ENCODE data around the gene GPATCH3. TPM values are rescaled to one million over a fixed set of nuclear protein-coding genes. Genes with fewer than 3 reads are reported as not detected.
"Not testable (repeated sequence)": the region's sequence is repeated elsewhere in the genome, so short reads cannot be mapped to it uniquely, and the experiment has no call there.

The GPATCH3 gene
- 12.0 and 12.9 TPM in 2 replicates for total RNA-seq (2014; rRNA removed; shearing (Covaris generic))

DNA sequence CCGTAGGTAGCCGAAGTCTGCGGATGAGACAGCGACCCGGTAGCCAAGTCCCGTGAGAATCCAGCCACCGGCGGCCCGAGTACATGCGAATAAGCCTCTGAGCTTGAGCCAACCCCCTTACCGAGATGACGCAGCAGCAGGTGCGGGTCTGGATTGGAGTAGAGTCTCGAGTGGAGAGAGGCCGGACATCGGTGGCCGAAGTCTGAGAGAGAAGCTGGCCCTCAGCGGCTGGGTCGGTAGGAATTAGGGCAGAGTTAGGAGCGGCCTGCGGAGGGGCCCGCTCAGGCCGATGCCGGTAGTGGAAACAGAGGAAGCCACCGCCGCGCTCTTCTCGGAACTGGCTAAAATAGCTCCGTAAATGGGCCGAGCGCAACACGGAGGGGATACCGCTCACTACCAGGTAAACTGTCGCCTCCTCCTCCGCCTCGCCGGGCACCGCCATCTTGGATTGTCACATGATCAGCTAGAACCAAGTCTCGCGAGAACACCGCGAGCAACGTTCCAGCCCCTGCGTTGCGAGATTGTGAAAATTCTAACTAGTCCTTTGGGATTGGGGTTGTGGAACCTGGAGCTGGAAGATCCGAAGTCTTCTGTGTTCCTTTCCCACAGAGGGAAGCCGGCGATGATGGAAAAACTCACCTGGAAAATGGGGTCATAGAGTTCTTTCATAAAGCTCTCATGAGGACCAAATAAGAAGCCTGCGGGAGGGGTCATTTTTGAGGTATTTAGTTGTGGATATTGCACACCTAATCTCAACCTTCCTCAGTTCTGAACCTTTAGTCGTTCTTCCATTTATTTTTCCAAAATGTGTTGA is at the start of gene GPATCH3:
GPATCH3 (minus strand) TSS at position 467 of the 814 bp plus-strand sequence; CDS start at position 442, 25 bp downstream.
- Histone ChIP-seq H3K36me3 (0 out of 2 replicates have a peak, but pooled peaks cover 7% of the 10 kb centered on the region), H3K9me3 (replicated peaks) (no peaks in the 10 kb centered on the region), H3K4me3 (peak within 1 kb of the TSS; percentile 95), H3K4me1 (peaks cover 11% of the 10 kb centered on the region), H3K27me3 (no peaks in the 10 kb centered on the region), H3K27ac (peak within 1 kb of the TSS; percentile 72)
- peak; percentile 95 to 98 for DNase-seq

DNA sequence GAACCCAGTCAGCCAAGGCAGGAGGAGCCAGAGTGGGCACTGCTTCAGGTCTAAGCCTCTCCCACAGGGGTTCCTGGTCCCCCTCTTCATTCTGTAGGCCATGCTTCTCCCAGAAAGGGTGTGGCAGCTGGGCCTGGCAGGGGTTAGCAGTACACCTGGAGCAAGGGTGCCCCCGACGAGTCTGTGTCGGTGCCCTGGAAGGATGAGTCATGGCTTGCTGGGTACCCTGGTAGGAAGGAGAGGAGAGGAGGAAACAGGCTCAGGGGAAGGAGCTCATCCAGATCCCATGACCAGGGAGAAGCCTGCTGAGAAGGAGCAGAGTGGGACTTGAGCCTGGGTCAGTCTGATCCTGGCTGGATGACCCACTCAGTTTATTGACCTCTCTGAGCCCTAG is 49.7 kb upstream of the GPATCH3 start:
- H3K27ac ChIP-seq: no peak overlapping the region
- no peaks in the 10 kb centered on the region for H3K9me3 ChIP-seq (replicated peaks)
- H3K36me3 ChIP-seq: peaks cover 18% of the 10 kb centered on the region
- no peak overlapping the region for H3K4me3 ChIP-seq
- no peaks in the 10 kb centered on the region for H3K27me3 ChIP-seq
- DNase-seq: no peak
- no peaks in the 10 kb centered on the region for H3K4me1 ChIP-seq

DNA sequence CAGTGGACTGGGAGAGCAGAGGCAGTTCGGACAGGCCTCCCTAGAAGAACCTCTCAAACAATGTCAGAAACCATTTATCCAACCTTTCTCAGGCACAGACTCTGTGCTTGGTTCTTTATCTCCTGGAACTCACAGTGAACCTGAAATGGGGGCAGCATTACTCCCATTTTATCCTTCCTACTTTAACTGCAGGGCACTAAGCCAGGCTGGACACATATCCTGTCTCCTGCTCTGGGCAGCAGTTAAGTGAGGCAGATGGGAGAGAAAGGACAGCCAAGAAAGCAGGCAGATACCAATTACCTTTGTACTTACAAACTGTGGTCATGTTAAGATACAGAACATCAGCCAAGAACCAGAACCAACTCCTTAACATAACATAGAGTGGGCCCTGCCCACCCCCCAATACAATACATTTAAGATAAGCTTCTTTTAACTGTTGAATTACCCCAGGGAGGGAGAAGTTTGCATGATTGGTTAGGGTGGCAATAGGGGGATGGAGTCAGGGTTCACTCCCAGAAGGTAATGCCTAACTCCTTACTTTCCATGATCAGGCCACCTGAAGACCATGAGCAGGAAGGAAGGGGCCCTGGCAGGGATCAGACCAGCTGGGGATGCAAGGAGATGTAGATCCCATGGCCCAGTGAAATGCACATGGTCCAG is 49.1 kb upstream of the GPATCH3 start:
- Histone ChIP-seq H3K27ac (no peak overlapping the region), H3K4me3 (no peak overlapping the region), H3K9me3 (replicated peaks) (no peaks in the 10 kb centered on the region), H3K4me1 (no peaks in the 10 kb centered on the region), H3K36me3 (peaks cover 24% of the 10 kb centered on the region), H3K27me3 (no peaks in the 10 kb centered on the region)
- no peak for DNase-seq

DNA sequence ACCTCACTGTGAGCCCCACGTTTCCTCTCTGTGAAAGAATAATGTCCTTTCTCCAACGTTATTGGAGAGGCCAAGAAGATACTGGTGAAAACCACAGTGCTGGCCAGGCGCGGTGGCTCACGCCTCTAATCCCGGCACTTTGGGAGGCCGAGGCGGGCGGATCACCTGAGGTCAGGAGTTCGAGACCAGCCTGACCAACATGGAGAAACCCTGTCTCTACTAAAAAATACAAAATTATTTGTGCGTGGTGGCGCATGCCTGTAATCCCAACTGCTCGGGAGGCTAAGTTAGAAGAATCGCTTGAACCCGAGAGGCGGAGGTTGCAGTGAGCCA is 48.4 kb upstream of the GPATCH3 start:
- peaks cover 31% of the 10 kb centered on the region for H3K36me3 ChIP-seq
- DNase-seq; H3K27ac ChIP-seq; H3K4me1 ChIP-seq; H3K4me3 ChIP-seq; H3K27me3 ChIP-seq; H3K9me3 ChIP-seq (replicated peaks): not testable (repeated sequence)

DNA sequence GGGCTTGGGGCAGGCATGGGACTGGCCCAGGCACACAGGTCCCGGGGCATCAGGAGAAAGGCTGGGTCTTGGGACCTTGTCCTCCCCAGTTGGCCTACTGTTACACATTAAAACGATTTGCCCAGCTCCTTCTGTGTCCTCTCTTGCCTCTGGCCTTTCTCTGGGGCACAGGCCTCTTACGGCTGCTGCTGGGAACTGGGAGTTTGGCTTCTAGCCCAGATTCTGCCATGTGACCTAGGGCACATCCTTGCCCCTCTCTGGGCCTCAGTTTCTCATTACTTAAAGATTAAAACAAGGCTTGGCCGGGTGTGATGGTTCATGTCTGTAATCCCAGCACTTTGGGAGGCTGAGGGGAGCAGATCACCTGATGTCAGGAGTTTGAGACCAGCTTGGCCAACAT is 46.0 kb upstream of the GPATCH3 start:
- Histone ChIP-seq H3K4me1 (no peaks in the 10 kb centered on the region), H3K36me3 (peaks cover 55% of the 10 kb centered on the region), H3K27ac (no peak overlapping the region), H3K4me3 (no peak overlapping the region), H3K9me3 (replicated peaks) (no peaks in the 10 kb centered on the region), H3K27me3 (no peaks in the 10 kb centered on the region)
- DNase-seq: no peak

DNA sequence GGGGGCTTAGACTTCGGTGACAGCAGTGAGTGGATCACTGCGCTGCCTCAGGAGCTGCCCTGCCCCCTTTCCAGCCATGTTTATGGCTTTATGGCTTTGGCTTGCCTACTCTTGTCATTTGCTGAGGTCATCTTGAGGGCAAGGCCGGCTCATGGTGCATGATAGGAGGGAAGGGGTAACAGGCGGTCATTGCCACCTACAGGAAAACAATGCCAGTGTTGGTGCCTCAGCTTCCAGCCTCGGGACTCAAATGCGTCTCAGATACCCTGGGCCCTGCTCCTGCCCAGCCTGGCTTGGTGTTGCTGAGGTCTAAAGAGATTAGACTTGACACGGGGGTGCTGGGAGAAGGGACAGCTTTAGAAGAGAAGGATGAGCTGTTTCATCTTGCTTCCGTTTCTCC is 45.5 kb upstream of the GPATCH3 start:
- peaks cover 57% of the 10 kb centered on the region for H3K36me3 ChIP-seq

DNA sequence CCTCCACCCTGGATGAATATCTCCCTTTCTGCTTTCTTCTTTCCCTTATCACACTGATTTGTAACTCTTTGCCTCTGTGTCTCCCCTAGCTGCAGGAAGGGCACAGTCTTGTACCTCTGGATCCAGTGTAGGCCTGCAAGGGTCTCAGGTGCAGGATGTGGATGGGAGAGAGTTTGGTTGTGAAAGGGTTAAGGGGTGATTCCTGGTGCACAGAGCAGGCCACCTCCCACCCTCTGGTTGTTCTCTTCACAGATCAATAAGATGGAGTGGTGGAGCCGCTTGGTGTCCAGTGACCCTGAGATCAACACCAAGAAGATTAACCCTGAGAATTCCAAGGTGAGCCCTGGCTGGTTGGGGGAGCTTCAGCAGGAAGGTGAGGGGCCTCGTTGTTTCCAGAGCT is 44.9 kb upstream of the GPATCH3 start:
- Histone ChIP-seq H3K9me3 (replicated peaks) (no peaks in the 10 kb centered on the region), H3K4me3 (no peak overlapping the region), H3K36me3 (peaks cover 60% of the 10 kb centered on the region), H3K27me3 (no peaks in the 10 kb centered on the region), H3K27ac (no peak overlapping the region), H3K4me1 (no peaks in the 10 kb centered on the region)
- DNase-seq: no peak

More for the DNA sequence above, 45.5 kb upstream of the GPATCH3 start:
- no peak overlapping the region for H3K4me3 ChIP-seq
- no peaks in the 10 kb centered on the region for H3K4me1 ChIP-seq
- H3K27ac ChIP-seq: no peak overlapping the region
- DNase-seq: no peak
- no peaks in the 10 kb centered on the region for H3K9me3 ChIP-seq (replicated peaks)
- no peaks in the 10 kb centered on the region for H3K27me3 ChIP-seq

GRCh38 chr1:26942656-26943055 is 42.4 kb upstream of the GPATCH3 start:
- Histone ChIP-seq H3K4me3 (no peak overlapping the region), H3K4me1 (no peaks in the 10 kb centered on the region), H3K27ac (no peak overlapping the region), H3K36me3 (peaks cover 73% of the 10 kb centered on the region), H3K9me3 (replicated peaks) (no peaks in the 10 kb centered on the region), H3K27me3 (no peaks in the 10 kb centered on the region)
- DNase-seq: no peak

GRCh38 chr1:26941311-26941710 is 41.0 kb upstream of the GPATCH3 start:
- no peak overlapping the region for H3K4me3 ChIP-seq
- H3K27me3 ChIP-seq: no peaks in the 10 kb centered on the region
- no peaks in the 10 kb centered on the region for H3K9me3 ChIP-seq (replicated peaks)
- no peak overlapping the region for H3K27ac ChIP-seq
- DNase-seq: no peak
- peaks cover 78% of the 10 kb centered on the region for H3K36me3 ChIP-seq
- no peaks in the 10 kb centered on the region for H3K4me1 ChIP-seq

DNA sequence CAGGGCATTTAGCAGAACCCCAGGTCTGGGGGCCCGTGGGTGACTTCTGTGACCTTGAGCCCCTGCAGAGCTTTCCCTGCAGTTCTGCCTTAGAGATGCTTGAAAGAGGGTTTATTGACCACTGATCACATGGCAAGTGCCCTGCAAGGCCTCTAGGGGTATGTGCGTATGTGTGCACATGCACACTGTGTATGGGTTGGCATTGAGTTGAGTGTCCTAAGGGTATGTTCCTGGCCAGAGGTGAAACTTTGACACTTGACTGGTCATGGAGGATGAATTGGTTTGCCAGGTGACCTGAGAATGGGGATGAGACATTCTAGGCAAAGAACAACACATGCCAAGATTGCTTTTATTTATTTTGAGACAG is 38.4 kb upstream of the GPATCH3 start:
- no peak for DNase-seq
- Histone ChIP-seq H3K27me3 (no peaks in the 10 kb centered on the region), H3K9me3 (replicated peaks) (no peaks in the 10 kb centered on the region), H3K4me3 (no peak overlapping the region), H3K36me3 (peaks cover 74% of the 10 kb centered on the region), H3K27ac (no peak overlapping the region), H3K4me1 (no peaks in the 10 kb centered on the region)

DNA sequence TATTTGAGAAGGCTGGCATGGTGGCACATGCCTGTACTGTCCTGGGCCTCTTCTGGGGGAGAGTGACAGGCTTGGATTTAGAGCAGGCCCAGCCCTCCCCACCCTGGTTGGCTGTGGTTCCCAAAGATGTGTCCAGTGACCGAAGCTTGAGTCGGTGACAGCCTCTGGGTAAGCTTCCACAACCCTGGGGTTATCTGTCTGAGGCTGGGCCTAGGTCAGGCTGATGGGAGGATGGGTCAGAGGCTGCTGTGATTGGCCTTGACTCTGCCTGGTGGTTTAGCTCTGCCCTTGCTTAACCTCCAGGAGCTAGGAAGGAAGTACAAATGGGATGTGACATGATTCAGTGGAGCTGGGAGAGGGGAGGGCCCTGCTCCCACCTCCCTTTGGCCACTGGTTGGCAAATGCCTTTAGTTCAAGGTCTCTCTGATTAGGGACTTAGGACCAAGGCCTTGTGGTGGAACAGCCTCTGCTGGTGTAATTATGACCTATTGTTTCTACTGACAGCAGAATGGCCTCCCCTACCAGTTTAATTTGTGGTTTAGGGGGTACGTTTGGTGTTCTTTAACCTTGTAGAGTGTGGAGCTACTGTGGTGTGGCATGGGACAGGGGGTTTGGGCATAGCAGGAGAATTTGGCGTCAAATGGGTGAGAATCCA is 37.9 kb upstream of the GPATCH3 start:
- no peak overlapping the region for H3K4me3 ChIP-seq
- DNase-seq: no peak
- no peaks in the 10 kb centered on the region for H3K27me3 ChIP-seq
- H3K36me3 ChIP-seq: peaks cover 74% of the 10 kb centered on the region
- no peaks in the 10 kb centered on the region for H3K9me3 ChIP-seq (replicated peaks)
- no peak overlapping the region for H3K27ac ChIP-seq
- no peaks in the 10 kb centered on the region for H3K4me1 ChIP-seq

DNA sequence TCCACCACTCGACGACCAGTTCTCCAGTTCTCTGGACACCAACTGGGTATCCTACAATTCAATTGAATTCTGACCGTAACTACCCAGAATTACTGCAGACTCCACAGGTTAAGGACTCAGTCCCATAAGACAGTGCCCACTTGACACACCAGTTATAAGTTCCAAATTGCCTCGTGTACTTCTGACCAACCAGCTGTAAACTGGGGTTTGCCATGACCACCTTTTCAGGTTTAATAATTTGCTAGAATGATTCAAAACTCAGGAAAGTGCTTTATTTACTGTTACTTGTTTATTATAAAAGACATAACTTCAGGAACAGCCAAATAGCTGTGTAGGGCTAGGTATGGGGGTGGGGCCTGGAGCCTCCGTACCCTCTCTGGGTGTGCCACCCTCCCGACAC is 36.6 kb upstream of the GPATCH3 start:
- no peak overlapping the region for H3K4me3 ChIP-seq
- H3K4me1 ChIP-seq: no peaks in the 10 kb centered on the region
- peaks cover 66% of the 10 kb centered on the region for H3K36me3 ChIP-seq
- DNase-seq: no peak
- no peaks in the 10 kb centered on the region for H3K9me3 ChIP-seq (replicated peaks)
- H3K27me3 ChIP-seq: no peaks in the 10 kb centered on the region
- no peak overlapping the region for H3K27ac ChIP-seq

- Histone ChIP-seq H3K27ac (no peak overlapping the region), H3K27me3 (no peaks in the 10 kb centered on the region), H3K4me1 (no peaks in the 10 kb centered on the region), H3K36me3 (peaks cover 70% of the 10 kb centered on the region), H3K9me3 (replicated peaks) (no peaks in the 10 kb centered on the region), H3K4me3 (no peak overlapping the region)
- no peak for DNase-seq
Measured at GRCh38 chr1:26932531-26932930, 32.3 kb upstream of the GPATCH3 start.

DNA sequence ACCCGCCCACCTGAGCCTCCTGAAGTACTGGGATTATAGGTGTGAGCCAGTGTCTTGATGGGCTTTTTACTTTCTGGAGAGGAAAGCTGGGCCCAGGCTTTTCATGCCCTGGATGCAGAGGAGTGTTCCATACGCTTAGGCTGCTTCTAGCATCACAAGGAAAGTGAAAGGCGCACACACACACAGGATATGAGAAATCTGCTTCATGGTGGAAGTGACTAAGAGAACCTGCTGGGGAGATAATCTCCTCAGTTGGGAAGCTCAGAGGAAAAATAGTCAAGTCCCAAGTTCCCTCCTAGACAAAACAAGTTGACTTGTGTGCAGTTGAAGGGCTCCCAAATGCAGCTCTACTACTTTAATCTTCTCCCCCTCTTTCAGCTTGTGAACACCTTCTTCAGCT is 23.4 kb upstream of the GPATCH3 start:
- Histone ChIP-seq H3K4me1 (peaks cover 8% of the 10 kb centered on the region), H3K27me3 (no peaks in the 10 kb centered on the region), H3K4me3 (no peak overlapping the region), H3K27ac (no peak overlapping the region), H3K36me3 (peaks cover 45% of the 10 kb centered on the region), H3K9me3 (replicated peaks) (no peaks in the 10 kb centered on the region)
- DNase-seq: no peak

DNA sequence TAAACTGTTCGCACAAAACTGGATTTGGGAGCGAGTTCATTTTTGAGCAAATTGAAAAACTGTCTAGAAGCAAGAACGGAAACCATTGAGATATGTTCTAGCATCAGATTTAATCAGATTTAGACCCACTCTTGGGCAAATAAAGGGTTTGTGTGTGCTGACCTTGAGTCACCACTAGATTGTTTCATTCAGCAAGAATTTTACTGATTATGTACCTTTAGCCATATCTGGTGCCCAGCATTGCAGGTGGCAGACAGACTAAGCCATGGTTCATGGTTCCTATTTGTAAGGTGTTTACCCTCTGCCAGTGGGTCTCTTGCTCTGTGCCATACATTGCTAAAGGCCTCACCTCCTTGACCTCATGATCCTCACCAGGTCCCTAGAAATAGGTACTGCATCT is 22.6 kb upstream of the GPATCH3 start:
- Histone ChIP-seq H3K27ac (no peak overlapping the region), H3K4me3 (peak overlapping the region; percentile 74), H3K4me1 (peaks cover 8% of the 10 kb centered on the region), H3K27me3 (no peaks in the 10 kb centered on the region), H3K9me3 (replicated peaks) (no peaks in the 10 kb centered on the region), H3K36me3 (peaks cover 38% of the 10 kb centered on the region)
- DNase-seq: no peak
